ENCODE results near the gene PAX8.

DNA sequence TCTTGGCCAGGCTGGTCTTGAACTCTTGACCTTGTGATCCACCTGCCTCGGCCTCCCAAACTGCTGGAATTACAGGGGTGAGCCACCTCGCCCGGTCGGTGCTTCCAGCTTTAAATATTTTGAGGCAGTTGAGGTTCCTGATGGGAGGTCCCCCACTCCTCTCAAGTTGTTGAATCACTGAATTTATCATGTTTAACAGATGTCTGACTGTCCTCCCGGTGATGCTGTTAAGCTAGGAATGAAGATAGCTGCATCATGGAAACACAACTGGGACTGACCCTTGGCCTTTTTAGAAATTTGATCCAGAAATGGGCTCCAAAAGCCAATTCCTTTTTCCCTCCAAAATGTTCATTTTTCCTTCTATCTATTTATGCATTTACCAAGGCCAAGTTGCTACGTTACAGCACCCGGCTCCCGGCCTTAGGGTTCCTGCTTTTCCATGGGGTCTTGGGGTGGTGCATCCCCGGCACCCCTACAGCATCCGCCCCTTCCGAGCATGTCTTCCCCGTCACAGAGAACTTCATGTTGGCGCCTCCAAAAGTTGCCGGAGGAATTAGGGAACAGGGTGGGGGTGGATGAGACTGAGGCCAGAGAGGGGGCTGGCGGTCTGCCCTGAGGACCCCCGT is 43.9 kb downstream of the PAX8 start:
- TF ChIP-seq ZNF565 (CRISPR knock-in tag; conservative IDR thresholded peaks at IDR 0.05; ENCODE audit: low read depth) (no peak), PPARA (CRISPR knock-in tag; IDR thresholded peaks at IDR 0.05; ENCODE audit: borderline replicate concordance) (no peak), ZC3H10 (CRISPR knock-in tag; IDR thresholded peaks at IDR 0.05) (no peak), RARB (CRISPR knock-in tag; IDR thresholded peaks at IDR 0.05) (no peak), BACH2 (CRISPR knock-in tag; IDR thresholded peaks at IDR 0.05; ENCODE audit: borderline replicate concordance) (no peak), ZFP30 (CRISPR knock-in tag; IDR thresholded peaks at IDR 0.05) (no peak), ARNTL (CRISPR knock-in tag; IDR thresholded peaks at IDR 0.05; ENCODE audit: borderline replicate concordance, low read depth) (no peak), SNAI2 (CRISPR knock-in tag; IDR thresholded peaks at IDR 0.05) (no peak), OSR1 (CRISPR knock-in tag; IDR thresholded peaks at IDR 0.05) (no peak), TOX (CRISPR knock-in tag; IDR thresholded peaks at IDR 0.05; ENCODE audit: borderline replicate concordance) (no peak)
- TF ChIP-seq, protein P1, sequence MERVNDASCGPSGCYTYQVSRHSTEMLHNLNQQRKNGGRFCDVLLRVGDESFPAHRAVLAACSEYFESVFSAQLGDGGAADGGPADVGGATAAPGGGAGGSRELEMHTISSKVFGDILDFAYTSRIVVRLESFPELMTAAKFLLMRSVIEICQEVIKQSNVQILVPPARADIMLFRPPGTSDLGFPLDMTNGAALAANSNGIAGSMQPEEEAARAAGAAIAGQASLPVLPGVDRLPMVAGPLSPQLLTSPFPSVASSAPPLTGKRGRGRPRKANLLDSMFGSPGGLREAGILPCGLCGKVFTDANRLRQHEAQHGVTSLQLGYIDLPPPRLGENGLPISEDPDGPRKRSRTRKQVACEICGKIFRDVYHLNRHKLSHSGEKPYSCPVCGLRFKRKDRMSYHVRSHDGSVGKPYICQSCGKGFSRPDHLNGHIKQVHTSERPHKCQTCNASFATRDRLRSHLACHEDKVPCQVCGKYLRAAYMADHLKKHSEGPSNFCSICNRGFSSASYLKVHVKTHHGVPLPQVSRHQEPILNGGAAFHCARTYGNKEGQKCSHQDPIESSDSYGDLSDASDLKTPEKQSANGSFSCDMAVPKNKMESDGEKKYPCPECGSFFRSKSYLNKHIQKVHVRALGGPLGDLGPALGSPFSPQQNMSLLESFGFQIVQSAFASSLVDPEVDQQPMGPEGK (CRISPR knock-in tag; IDR thresholded peaks at IDR 0.05; ENCODE audit: borderline replicate concordance), result no peak
- TF ChIP-seq, protein P2, sequence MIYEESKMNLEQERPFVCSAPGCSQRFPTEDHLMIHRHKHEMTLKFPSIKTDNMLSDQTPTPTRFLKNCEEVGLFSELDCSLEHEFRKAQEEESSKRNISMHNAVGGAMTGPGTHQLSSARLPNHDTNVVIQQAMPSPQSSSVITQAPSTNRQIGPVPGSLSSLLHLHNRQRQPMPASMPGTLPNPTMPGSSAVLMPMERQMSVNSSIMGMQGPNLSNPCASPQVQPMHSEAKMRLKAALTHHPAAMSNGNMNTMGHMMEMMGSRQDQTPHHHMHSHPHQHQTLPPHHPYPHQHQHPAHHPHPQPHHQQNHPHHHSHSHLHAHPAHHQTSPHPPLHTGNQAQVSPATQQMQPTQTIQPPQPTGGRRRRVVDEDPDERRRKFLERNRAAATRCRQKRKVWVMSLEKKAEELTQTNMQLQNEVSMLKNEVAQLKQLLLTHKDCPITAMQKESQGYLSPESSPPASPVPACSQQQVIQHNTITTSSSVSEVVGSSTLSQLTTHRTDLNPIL (CRISPR knock-in tag; IDR thresholded peaks at IDR 0.05; ENCODE audit: low read depth), result no peak
- TF ChIP-seq, protein P3, sequence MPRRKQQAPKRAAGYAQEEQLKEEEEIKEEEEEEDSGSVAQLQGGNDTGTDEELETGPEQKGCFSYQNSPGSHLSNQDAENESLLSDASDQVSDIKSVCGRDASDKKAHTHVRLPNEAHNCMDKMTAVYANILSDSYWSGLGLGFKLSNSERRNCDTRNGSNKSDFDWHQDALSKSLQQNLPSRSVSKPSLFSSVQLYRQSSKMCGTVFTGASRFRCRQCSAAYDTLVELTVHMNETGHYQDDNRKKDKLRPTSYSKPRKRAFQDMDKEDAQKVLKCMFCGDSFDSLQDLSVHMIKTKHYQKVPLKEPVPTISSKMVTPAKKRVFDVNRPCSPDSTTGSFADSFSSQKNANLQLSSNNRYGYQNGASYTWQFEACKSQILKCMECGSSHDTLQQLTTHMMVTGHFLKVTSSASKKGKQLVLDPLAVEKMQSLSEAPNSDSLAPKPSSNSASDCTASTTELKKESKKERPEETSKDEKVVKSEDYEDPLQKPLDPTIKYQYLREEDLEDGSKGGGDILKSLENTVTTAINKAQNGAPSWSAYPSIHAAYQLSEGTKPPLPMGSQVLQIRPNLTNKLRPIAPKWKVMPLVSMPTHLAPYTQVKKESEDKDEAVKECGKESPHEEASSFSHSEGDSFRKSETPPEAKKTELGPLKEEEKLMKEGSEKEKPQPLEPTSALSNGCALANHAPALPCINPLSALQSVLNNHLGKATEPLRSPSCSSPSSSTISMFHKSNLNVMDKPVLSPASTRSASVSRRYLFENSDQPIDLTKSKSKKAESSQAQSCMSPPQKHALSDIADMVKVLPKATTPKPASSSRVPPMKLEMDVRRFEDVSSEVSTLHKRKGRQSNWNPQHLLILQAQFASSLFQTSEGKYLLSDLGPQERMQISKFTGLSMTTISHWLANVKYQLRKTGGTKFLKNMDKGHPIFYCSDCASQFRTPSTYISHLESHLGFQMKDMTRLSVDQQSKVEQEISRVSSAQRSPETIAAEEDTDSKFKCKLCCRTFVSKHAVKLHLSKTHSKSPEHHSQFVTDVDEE (CRISPR knock-in tag; IDR thresholded peaks at IDR 0.05), result no peak
